GM21619 (cell line): Measurements from ENCODE around the gene MDFI.

ENCODE experiments used
- ATAC-seq: cut with Tn5 transposase; IDR thresholded peaks from one replicate; pipeline ENCODE4 v1.9.1; 2021; ENCODE audit not compliant: unreplicated experiment

MDFI gene

DNA sequence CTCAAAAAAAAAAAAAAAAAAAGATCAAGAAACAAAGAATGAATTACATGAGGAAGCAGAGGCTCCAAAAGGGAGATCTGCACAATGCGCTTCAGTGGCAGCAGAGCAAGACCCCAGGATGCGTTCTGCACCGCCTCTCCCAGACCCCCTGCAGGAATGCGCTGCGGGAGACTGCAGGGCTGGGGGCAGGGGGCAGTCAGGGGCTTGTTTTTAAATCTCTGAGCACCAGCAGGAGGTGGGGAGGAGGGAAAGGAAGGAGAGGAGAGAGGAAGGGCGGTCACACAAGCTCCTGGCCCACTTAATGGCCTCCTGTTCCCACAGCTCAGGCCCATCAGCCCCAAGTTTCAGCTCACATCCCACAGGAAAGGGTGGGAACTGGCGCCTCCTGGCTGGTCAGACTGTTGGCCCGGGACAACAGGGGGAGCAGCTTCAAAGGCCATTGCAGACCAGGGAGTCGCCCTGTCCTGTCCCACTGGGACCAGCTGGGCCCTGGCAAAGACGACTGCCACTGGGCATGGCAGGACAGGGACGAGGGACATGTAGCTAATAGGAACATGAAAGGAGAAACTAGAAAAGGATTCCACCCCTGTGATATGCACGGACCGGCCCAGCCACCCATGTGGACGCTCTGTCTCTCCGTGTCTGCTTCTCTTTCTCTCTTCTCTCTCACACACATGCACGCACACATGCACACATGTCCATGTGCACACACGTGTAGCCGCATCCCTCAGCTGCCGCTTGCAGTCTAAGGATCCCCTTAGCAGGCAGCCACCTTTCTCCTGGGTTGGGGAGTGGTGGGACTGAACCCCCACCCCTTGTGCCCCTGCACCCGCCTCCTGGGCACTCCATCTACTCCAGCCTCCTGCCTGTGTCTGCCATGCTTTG is 62.4 kb downstream of the MDFI start:
- no peak for ATAC-seq

DNA sequence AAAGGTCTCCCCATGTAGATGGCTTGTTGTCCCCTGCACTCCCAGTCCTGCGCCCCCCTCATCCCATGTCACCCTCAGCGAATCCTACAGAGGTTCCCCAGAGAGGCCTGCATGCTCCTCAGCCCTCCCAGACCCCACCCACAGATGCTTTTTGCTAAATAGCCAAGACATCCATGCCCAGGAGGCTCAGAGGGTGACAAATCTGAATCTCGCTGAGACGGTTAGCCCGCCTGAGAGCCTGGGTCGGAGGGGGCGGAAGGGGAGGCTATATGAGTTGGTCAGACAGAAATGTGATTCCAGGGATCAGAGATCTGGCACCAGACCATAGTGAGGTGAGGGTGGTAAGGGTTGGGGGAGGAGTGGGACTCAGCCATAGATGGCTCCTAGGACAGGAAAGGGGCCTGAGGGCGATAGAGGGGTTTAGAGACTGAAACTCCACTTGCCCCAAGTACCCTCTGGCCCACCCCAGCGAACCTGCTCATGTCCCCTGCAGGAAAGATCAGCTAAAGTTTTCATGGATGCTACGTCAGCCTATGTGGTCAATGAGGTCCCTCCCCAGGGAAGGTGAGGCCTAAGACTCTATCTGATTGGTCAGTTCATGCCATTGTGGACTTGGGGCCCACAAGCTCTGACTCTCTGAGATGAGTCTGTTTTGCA is 63.9 kb downstream of the MDFI start:
- no peak for ATAC-seq

DNA sequence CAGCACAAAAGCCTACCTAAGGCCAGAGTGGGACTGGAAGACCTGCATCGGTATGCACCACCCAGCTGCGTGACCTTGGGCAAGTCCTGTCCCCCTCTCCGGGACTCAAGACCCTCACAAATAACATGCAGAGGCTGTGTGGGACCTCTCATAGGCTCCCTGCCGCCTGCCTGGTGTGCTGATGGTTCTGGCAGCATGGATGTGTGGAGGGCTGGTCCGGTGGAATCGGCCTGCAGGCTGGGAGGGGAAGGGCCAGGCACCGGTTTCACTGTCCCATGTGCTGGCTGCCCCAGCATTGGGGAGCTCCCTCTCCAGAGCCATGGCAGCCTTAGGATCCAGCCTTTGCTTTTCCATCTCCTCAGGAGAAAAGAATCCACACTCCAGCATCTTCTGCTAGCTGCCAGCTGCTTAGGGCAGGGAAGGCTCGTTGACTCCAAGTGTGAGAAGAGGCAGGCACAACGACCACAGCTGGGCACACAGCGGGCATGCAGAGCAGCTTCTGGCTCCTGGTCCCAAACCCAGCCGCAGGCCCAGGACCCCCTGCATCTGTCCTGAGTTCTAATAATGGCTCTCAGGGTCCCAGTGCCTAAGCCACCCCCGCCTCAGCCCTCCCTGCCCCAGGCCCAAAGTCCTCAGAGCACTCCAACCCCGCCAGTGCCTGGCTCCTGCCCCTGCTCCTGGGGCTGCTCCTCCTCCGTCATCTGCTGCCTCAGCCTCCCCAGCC is 64.7 kb downstream of the MDFI start:
- ATAC-seq, result no peak
